Activated CD8-positive, alpha-beta T cell treated with anti-CD3 and anti-CD28 coated beads for 36 hours (primary cell): ENCODE results near the gene SCAF4. TPM values are rescaled to one million over a fixed set of nuclear protein-coding genes. Genes with fewer than 3 reads are reported as not detected.
A peak's percentile ranks its signal among the peaks of the same experiment; 100 is the strongest.

Experiments used
- ATAC-seq: fragments of 200-7000 bp; cut with Tn5 transposase; one replicate; pipeline ENCODE4 v1.10.0; 2021; ENCODE audit warnings: mild to moderate bottlenecking, moderate library complexity
- CTCF ChIA-PET: fragments of 350-600 bp; sonication (Branson Sonifier 250); formaldehyde crosslinking; loops from one replicate; lab custom pipeline; 2021; ENCODE audit warnings: antibody characterized with exemption; lab: Charles Lee
- POLR2A ChIA-PET: fragments of 350-600 bp; sonication (Branson Sonifier 250); formaldehyde crosslinking; loops from one replicate; lab custom pipeline; 2021; ENCODE audit warnings: antibody characterized with exemption; lab: Charles Lee
- DNase-seq: peaks from one replicate; pipeline ENCODE4 v3.0.0-alpha.2; 2020
- H3K27ac Mint-ChIP-seq: one replicate; pipeline ENCODE4 v1.8.0; 2021; ENCODE audit warnings: mild to moderate bottlenecking, mixed read lengths
- H3K27me3 Mint-ChIP-seq: one replicate; pipeline ENCODE4 v1.8.0; 2021; ENCODE audit warnings: mixed read lengths
- H3K36me3 Mint-ChIP-seq: one replicate; pipeline ENCODE4 v1.8.0; 2021; ENCODE audit warnings: low read depth, mixed read lengths
- H3K4me1 Mint-ChIP-seq: one replicate; pipeline ENCODE4 v1.8.0; 2021; ENCODE audit warnings: low read depth, mixed read lengths
- H3K4me3 Mint-ChIP-seq: one replicate; pipeline ENCODE4 v1.8.0; 2021; ENCODE audit warnings: mild to moderate bottlenecking, moderate library complexity, mixed read lengths
- H3K9me3 Mint-ChIP-seq: one replicate; pipeline ENCODE4 v1.8.0; 2021; ENCODE audit warnings: mixed read lengths
- CTCF ChIP-seq: fragments of 200-600 bp; IDR thresholded peaks from one replicate; pipeline ENCODE4 v1.8.0; 2022; ENCODE audit warnings: antibody characterized with exemption, mild to moderate bottlenecking
- intact Hi-C: fragments of 100-400 bp; cut with micrococcal nuclease; formaldehyde crosslinking; loops from one replicate; pipeline ENCODE4 v1.10.0; 2022
- total RNA-seq, 2 experiments: library from RNA; stranded (reverse); gene quantifications; one replicate each; pipeline ENCODE4 v1.2.3, GENCODE V29; 2021

Gene SCAF4
- total RNA-seq, 2 experiments from 2014 or later = 48.6 to 49.3 TPM

GRCh38 chr21:31731056-31731856 lies 662 bp downstream of the SCAF4 start:
- Mint-ChIP-seq H3K27me3 (no peaks in the 10 kb centered on the region), H3K4me3 (no peak overlapping the region), H3K9me3 (no peaks in the 10 kb centered on the region), H3K36me3 (peaks cover 5% of the 10 kb centered on the region), H3K27ac (peak overlapping the region; percentile 78), H3K4me1 (peaks cover 9% of the 10 kb centered on the region)
- POLR2A ChIA-PET = interaction anchor here (0.9 to 1.0 kb wide), 2 partner anchors 12 to 126 kb away, joined by 3 read pairs; no protein-coding TSS in a partner anchor
- no peak for TF ChIP-seq CTCF
- intact Hi-C loops = loop anchor here (5.0 kb wide), 1 partner anchor 74 kb away; the partner anchor contains the start of gene SOD1
- peak; percentile 64 for DNase-seq
- peak; percentile 28 for ATAC-seq
- CTCF ChIA-PET = no interaction called here

GRCh38 chr21:31730712-31731055 lies 1.2 kb downstream of the SCAF4 start:
- Mint-ChIP-seq H3K4me1 (peaks cover 9% of the 10 kb centered on the region), H3K27me3 (no peaks in the 10 kb centered on the region), H3K9me3 (no peaks in the 10 kb centered on the region), H3K4me3 (no peak overlapping the region), H3K27ac (peak overlapping the region; percentile 78), H3K36me3 (peaks cover 5% of the 10 kb centered on the region)
- ChIA-PET POLR2A (interaction anchor here (0.9 to 1.0 kb wide), 2 partner anchors 11 to 126 kb away, joined by 3 read pairs; no protein-coding TSS in a partner anchor), CTCF (no interaction called here)
- no peak for ATAC-seq
- DNase-seq = peak; percentile 21
- intact Hi-C loops = loop anchor here (5.0 kb wide), 1 partner anchor 73 kb away; the partner anchor contains the start of gene SOD1
- no peak for TF ChIP-seq CTCF

- DNase-seq (no peak), ATAC-seq (no peak)
- Mint-ChIP-seq H3K4me3 (no peak overlapping the region), H3K27me3 (no peaks in the 10 kb centered on the region), H3K36me3 (peaks cover 9% of the 10 kb centered on the region), H3K27ac (no peak overlapping the region), H3K9me3 (no peaks in the 10 kb centered on the region), H3K4me1 (peaks cover 17% of the 10 kb centered on the region)
- intact Hi-C loops = loop anchor here (5.0 kb wide), 2 partner anchors 62 to 72 kb away; partner anchors contain the start of gene SOD1
- TF ChIP-seq CTCF = no peak
- POLR2A ChIA-PET = no interaction called here
- CTCF ChIA-PET = no interaction called here
Measured at GRCh38 chr21:31729622-31730343, 2.1 kb downstream of the SCAF4 start.

GRCh38 chr21:31728952-31729351 lies 3.0 kb downstream of the SCAF4 start:
- Mint-ChIP-seq H3K4me3 (no peak overlapping the region), H3K9me3 (no peaks in the 10 kb centered on the region), H3K27ac (no peak overlapping the region), H3K4me1 (peaks cover 26% of the 10 kb centered on the region), H3K36me3 (peaks cover 14% of the 10 kb centered on the region), H3K27me3 (no peaks in the 10 kb centered on the region)
- ChIA-PET POLR2A (no interaction called here), CTCF (no interaction called here)
- ATAC-seq (no peak), DNase-seq (no peak)
- no peak for TF ChIP-seq CTCF
- intact Hi-C loops = loop anchor here (5.0 kb wide), 1 partner anchor 62 kb away; no protein-coding TSS in a partner anchor
